ENCODE measurements around the gene TYSND1. TPM values are rescaled to one million over a fixed set of nuclear protein-coding genes. Genes with fewer than 3 reads are reported as not detected.
A peak's percentile ranks its signal among the peaks of the same experiment; 100 is the strongest.

TYSND1 gene
- total RNA-seq, 1 experiment from 2014 or later, result 13.6 TPM

GRCh38 chr10:70135046-70135445 lies 11.5 kb downstream of the TYSND1 start:
- Histone ChIP-seq H3K9me3 (ENCODE audit: control insufficient read depth in 1 of 2, insufficient read depth in 1 of 2, low read depth in 1 of 2, low read length in 2 of 2) (no peaks in the 10 kb centered on the region), H3K4me1 (ENCODE audit: control insufficient read depth in 1 of 2, insufficient read depth in 2 of 2, low read length in 2 of 2) (peaks cover 25 to 52% of the 10 kb centered on the region in 2 experiments), H3K9ac (ENCODE audit: low read length) (no peak overlapping the region), H3K4me3 (replicated peaks in 1 of 2; ENCODE audit: low read depth in 1 of 2, low read length in 2 of 2) (no peak overlapping the region), H3K9me2 (ENCODE audit: insufficient read depth) (no peaks in the 10 kb centered on the region), H4K20me1 (ENCODE audit: insufficient read depth) (no peaks in the 10 kb centered on the region), H3K4me2 (ENCODE audit: low read length) (no peak overlapping the region), H3K79me2 (ENCODE audit: insufficient read depth, low read length) (peaks cover 25% of the 10 kb centered on the region), H3K27me3 (ENCODE audit: insufficient read depth, low read length) (no peaks in the 10 kb centered on the region), H3K36me3 (ENCODE audit: control insufficient read depth in 1 of 2, insufficient read depth in 2 of 2, low read length in 2 of 2) (no peaks in the 10 kb centered on the region), H3K27ac (ENCODE audit: low read depth, low read length) (no peak overlapping the region), H2AFZ (ENCODE audit: low read depth, low read length, poor library complexity, severe bottlenecking) (no peak overlapping the region)
- ChIA-PET CTCF (interaction anchor here (3.6 kb wide), 1 partner anchor 11 kb away, joined by 23 read pairs; the partner anchor contains the start of gene TYSND1), RAD21 (ENCODE audit: low non-redundant PET in 1 of 2, low total read pairs in 2 of 2, uncharacterized antibody in 2 of 2, unreplicated experiment in 2 of 2) (no interaction called here), POLR2A (interaction anchor here (1.0 kb wide), 1 partner anchor 11 kb away, joined by 4 read pairs; the partner anchor contains the start of gene TYSND1)
- TF ChIP-seq ATF3 (IDR thresholded peaks at IDR 0.05), result no peak
- no peak for TF ChIP-seq POLR2A (IDR thresholded peaks at IDR 0.05; ENCODE audit: borderline replicate concordance, extremely low read depth, insufficient read depth, insufficient read length)
- TF ChIP-seq CTCF (IDR thresholded peaks at IDR 0.05 in 2 of 3, conservative IDR thresholded peaks at IDR 0.05 in 1 of 3; ENCODE audit: borderline replicate concordance in 1 of 3, insufficient read depth in 1 of 3, low read depth in 2 of 3, low read length in 2 of 3), result no peak
- no peak for TF ChIP-seq RAD21 (IDR thresholded peaks at IDR 0.05; ENCODE audit: low read depth)
- no TSS peak for BruUV-seq (replicated peaks)
- DNase-seq (ENCODE audit: low read depth, low spot score) (no peak), ATAC-seq (no peak)
- intact Hi-C loops (cut with micrococcal nuclease), result no loop called here

GRCh38 chr10:70132098-70133029 lies 14.1 kb downstream of the TYSND1 start, which contains the start of gene AIFM2:
AIFM2 (minus strand) TSS chr10:70132825; CDS start chr10:70124084, 8,741 bp downstream.
- POLR2A ChIA-PET, result no interaction called here
- H3K27ac ChIP-seq (ENCODE audit: low read depth, low read length), result peak within 1 kb of the TSS; percentile 81
- peaks cover 44% of the 10 kb centered on the region for H3K79me2 ChIP-seq (ENCODE audit: insufficient read depth, low read length)
- no peaks in the 10 kb centered on the region for H4K20me1 ChIP-seq (ENCODE audit: insufficient read depth)
- peak within 1 kb of the TSS; percentile 82 to 93 for H3K4me3 ChIP-seq (replicated peaks in 1 of 2; ENCODE audit: low read depth in 1 of 2, low read length in 2 of 2)
- no peaks in the 10 kb centered on the region for H3K9me2 ChIP-seq (ENCODE audit: insufficient read depth)
- RAD21 ChIA-PET (ENCODE audit: low non-redundant PET in 1 of 2, low total read pairs in 2 of 2, uncharacterized antibody in 2 of 2, unreplicated experiment in 2 of 2), result no interaction called here
- H3K4me2 ChIP-seq (ENCODE audit: low read length), result peak within 1 kb of the TSS; percentile 98
- no peaks in the 10 kb centered on the region for H3K36me3 ChIP-seq (ENCODE audit: control insufficient read depth in 1 of 2, insufficient read depth in 2 of 2, low read length in 2 of 2)
- no TSS peak for BruUV-seq (replicated peaks)
- H3K27me3 ChIP-seq (ENCODE audit: insufficient read depth, low read length), result no peaks in the 10 kb centered on the region
- peak within 1 kb of the TSS; percentile 95 for H3K9ac ChIP-seq (ENCODE audit: low read length)
- H2AFZ ChIP-seq (ENCODE audit: low read depth, low read length, poor library complexity, severe bottlenecking), result peak within 1 kb of the TSS; percentile 49
- peak; percentile 78 for ATAC-seq
- peak; percentile 40 for DNase-seq (ENCODE audit: low read depth, low spot score)
- no peaks in the 10 kb centered on the region for H3K9me3 ChIP-seq (ENCODE audit: control insufficient read depth in 1 of 2, insufficient read depth in 1 of 2, low read depth in 1 of 2, low read length in 2 of 2)
- CTCF ChIA-PET, result interaction anchor here (1.0 kb wide), 1 partner anchor 14 kb away, joined by 8 read pairs; the partner anchor contains the start of gene TYSND1
- intact Hi-C loops (cut with micrococcal nuclease), result no loop called here
- H3K4me1 ChIP-seq (ENCODE audit: control insufficient read depth in 1 of 2, insufficient read depth in 2 of 2, low read length in 2 of 2), result peaks cover 25 to 36% of the 10 kb centered on the region in 2 experiments
- 0 out of 2 replicates have a peak, but pooled peaks have one; percentile 19 for TF ChIP-seq SIN3A (IDR thresholded peaks at IDR 0.05; ENCODE audit: low read depth)
- TF ChIP-seq YY1 (IDR thresholded peaks at IDR 0.05; ENCODE audit: extremely low read depth, insufficient replicate concordance, low read depth, low read length), result no peak
- no peak for TF ChIP-seq CTCF (IDR thresholded peaks at IDR 0.05 in 2 of 3, conservative IDR thresholded peaks at IDR 0.05 in 1 of 3; ENCODE audit: borderline replicate concordance in 1 of 3, insufficient read depth in 1 of 3, low read depth in 2 of 3, low read length in 2 of 3)
- peak; percentile 86 for TF ChIP-seq ZFX (IDR thresholded peaks at IDR 0.05)
- peak; percentile 71 for TF ChIP-seq MAX (IDR thresholded peaks at IDR 0.05)
- TF ChIP-seq ELF1 (IDR thresholded peaks at IDR 0.05; ENCODE audit: borderline replicate concordance, low read depth), result no peak
- peak; percentile 21 for TF ChIP-seq TCF7L2 (IDR thresholded peaks at IDR 0.05; ENCODE audit: borderline replicate concordance, extremely low read depth, insufficient read depth, insufficient read length)
- TF ChIP-seq FOSL1 (IDR thresholded peaks at IDR 0.05; ENCODE audit: low read depth), result no peak
- peak; percentile 32 for TF ChIP-seq POLR2A (IDR thresholded peaks at IDR 0.05; ENCODE audit: borderline replicate concordance, extremely low read depth, insufficient read depth, insufficient read length)

Data from HCT116 (cell line).